H1 (cell line): ENCODE results near the gene ERH. TPM values are rescaled to one million over a fixed set of nuclear protein-coding genes. Genes with fewer than 3 reads are reported as not detected.

Source experiments
- BACH1 ChIP-seq: IDR thresholded peaks from 2 replicates; pipeline ENCODE4 v1.6.1; 2012; ENCODE audit warnings: low read length, improper control_type of control experiment
- KDM4A ChIP-seq: IDR thresholded peaks from one replicate; pipeline ENCODE4 v1.7.1; 2012; ENCODE audit warnings: low read depth, mild to moderate bottlenecking, moderate library complexity, low read length, inconsistent platforms; ENCODE audit not compliant: severe bottlenecking
- NRF1 ChIP-seq: IDR thresholded peaks from 2 replicates; pipeline ENCODE4 v1.6.1; 2011; ENCODE audit warnings: mild to moderate bottlenecking, low read depth, low read length, improper control_type of control experiment
- POU5F1 ChIP-seq: IDR thresholded peaks from 2 replicates; pipeline ENCODE4 v1.6.1; 2011; ENCODE audit warnings: low read depth, mild to moderate bottlenecking, low read length, moderate library complexity
- RXRA ChIP-seq: IDR thresholded peaks from 2 replicates; pipeline ENCODE4 v1.6.1; 2011; ENCODE audit warnings: low read depth, mild to moderate bottlenecking, low read length, moderate library complexity; ENCODE audit not compliant: insufficient read depth
- SP2 ChIP-seq: IDR thresholded peaks from 2 replicates; pipeline ENCODE4 v1.6.1; 2012; ENCODE audit warnings: mild to moderate bottlenecking, low read length, inconsistent platforms
- TBP ChIP-seq: IDR thresholded peaks from 2 replicates; pipeline ENCODE4 v1.6.1; 2011; ENCODE audit warnings: low read depth, low read length, improper control_type of control experiment
- YY1 ChIP-seq: IDR thresholded peaks from 2 replicates; pipeline ENCODE4 v1.6.1; 2011; ENCODE audit warnings: low read depth, mild to moderate bottlenecking, low read length
- polyA plus RNA-seq, 7 experiments: library from polyadenylated mRNA; depleted of rRNA in 3 of 7; stranded (reverse) in 5 of 7; unstranded in 2 of 7; fragments of >200 nt in 5 of 7; fragments of 200-250 nt in 2 of 7; gene quantifications; 1 replicate in 5 of 7; 2 replicates in 1 of 7; 4 replicates in 1 of 7; pipeline versions ENCODE4 v1.2.1 to v1.2.3, GENCODE V29; 2011 to 2013; ENCODE audit warnings: missing spikeins in 2 of 7, mixed read lengths in 2 of 7
- total RNA-seq: library from RNA; stranded (reverse); fragmentation: NEBNext Ultra II Directional; extraction: Animal tissue kit (Norgen Biotek cat#: 25700); gene quantifications from 2 replicates; pipeline ENCODE4 v1.2.1, GENCODE V29; 2021
- TF ChIP-seq, protein P1 (sequence below): fragments of 300-600 bp; sonication (generic); IDR thresholded peaks from 2 replicates; pipeline ENCODE4 v1.7.1; 2012; ENCODE audit warnings: low read length, moderate library complexity, mild to moderate bottlenecking, inconsistent platforms; ENCODE audit not compliant: insufficient replicate concordance
- TF ChIP-seq, protein P2 (sequence below): IDR thresholded peaks from 2 replicates; pipeline ENCODE4 v1.6.1; 2012; ENCODE audit warnings: inconsistent platforms

Gene ERH
- total and polyA plus RNA-seq, 2 of the 8 experiments (the other 6 are each of a cell fraction or from before 2014, with no cell fraction given): 329 to 454 TPM

DNA sequence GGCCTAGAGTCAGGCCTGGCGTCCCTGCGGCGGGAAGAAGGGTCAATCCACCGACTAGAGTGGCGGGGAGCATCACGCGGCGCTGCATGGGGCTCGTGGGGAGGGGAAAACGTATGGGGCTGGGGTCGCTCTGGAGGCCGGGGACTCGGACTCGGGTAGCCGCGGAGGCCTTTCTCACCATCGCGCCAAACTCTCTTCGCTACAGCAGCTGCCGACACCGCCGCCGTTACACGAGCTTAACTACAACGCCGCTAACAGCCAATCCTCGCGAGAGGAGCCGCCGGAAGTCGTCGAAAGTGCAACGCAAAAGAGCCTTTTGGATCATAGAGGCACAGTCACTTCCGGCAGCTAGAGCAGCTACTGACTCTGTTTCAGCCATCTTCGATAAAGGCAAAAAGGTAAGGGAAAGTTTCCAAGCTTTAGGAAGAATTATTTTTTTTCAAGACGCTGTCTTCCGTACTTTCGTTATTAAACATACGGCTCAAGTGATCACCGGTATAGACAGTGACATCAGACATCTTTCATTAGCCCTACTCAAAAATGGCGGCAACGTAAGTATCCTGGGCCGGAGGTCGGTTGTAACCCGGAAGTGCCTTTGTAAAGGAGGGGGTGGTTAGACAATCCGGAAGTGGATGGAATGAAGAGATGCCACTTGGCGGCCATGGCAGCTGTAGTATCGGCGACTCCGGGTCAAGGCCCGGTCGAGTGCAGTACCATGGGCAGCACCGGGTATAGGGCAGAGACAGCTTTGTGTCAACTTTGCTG lies at the start of gene ERH, which contains the start of gene SLC39A9 (continued):
- TF ChIP-seq, protein P1, sequence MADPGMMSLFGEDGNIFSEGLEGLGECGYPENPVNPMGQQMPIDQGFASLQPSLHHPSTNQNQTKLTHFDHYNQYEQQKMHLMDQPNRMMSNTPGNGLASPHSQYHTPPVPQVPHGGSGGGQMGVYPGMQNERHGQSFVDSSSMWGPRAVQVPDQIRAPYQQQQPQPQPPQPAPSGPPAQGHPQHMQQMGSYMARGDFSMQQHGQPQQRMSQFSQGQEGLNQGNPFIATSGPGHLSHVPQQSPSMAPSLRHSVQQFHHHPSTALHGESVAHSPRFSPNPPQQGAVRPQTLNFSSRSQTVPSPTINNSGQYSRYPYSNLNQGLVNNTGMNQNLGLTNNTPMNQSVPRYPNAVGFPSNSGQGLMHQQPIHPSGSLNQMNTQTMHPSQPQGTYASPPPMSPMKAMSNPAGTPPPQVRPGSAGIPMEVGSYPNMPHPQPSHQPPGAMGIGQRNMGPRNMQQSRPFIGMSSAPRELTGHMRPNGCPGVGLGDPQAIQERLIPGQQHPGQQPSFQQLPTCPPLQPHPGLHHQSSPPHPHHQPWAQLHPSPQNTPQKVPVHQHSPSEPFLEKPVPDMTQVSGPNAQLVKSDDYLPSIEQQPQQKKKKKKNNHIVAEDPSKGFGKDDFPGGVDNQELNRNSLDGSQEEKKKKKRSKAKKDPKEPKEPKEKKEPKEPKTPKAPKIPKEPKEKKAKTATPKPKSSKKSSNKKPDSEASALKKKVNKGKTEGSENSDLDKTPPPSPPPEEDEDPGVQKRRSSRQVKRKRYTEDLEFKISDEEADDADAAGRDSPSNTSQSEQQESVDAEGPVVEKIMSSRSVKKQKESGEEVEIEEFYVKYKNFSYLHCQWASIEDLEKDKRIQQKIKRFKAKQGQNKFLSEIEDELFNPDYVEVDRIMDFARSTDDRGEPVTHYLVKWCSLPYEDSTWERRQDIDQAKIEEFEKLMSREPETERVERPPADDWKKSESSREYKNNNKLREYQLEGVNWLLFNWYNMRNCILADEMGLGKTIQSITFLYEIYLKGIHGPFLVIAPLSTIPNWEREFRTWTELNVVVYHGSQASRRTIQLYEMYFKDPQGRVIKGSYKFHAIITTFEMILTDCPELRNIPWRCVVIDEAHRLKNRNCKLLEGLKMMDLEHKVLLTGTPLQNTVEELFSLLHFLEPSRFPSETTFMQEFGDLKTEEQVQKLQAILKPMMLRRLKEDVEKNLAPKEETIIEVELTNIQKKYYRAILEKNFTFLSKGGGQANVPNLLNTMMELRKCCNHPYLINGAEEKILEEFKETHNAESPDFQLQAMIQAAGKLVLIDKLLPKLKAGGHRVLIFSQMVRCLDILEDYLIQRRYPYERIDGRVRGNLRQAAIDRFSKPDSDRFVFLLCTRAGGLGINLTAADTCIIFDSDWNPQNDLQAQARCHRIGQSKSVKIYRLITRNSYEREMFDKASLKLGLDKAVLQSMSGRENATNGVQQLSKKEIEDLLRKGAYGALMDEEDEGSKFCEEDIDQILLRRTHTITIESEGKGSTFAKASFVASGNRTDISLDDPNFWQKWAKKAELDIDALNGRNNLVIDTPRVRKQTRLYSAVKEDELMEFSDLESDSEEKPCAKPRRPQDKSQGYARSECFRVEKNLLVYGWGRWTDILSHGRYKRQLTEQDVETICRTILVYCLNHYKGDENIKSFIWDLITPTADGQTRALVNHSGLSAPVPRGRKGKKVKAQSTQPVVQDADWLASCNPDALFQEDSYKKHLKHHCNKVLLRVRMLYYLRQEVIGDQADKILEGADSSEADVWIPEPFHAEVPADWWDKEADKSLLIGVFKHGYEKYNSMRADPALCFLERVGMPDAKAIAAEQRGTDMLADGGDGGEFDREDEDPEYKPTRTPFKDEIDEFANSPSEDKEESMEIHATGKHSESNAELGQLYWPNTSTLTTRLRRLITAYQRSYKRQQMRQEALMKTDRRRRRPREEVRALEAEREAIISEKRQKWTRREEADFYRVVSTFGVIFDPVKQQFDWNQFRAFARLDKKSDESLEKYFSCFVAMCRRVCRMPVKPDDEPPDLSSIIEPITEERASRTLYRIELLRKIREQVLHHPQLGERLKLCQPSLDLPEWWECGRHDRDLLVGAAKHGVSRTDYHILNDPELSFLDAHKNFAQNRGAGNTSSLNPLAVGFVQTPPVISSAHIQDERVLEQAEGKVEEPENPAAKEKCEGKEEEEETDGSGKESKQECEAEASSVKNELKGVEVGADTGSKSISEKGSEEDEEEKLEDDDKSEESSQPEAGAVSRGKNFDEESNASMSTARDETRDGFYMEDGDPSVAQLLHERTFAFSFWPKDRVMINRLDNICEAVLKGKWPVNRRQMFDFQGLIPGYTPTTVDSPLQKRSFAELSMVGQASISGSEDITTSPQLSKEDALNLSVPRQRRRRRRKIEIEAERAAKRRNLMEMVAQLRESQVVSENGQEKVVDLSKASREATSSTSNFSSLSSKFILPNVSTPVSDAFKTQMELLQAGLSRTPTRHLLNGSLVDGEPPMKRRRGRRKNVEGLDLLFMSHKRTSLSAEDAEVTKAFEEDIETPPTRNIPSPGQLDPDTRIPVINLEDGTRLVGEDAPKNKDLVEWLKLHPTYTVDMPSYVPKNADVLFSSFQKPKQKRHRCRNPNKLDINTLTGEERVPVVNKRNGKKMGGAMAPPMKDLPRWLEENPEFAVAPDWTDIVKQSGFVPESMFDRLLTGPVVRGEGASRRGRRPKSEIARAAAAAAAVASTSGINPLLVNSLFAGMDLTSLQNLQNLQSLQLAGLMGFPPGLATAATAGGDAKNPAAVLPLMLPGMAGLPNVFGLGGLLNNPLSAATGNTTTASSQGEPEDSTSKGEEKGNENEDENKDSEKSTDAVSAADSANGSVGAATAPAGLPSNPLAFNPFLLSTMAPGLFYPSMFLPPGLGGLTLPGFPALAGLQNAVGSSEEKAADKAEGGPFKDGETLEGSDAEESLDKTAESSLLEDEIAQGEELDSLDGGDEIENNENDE: no peak
- TF ChIP-seq KDM4A (peak; percentile 54), YY1 (peak; percentile 98), TBP (peak; percentile 93), BACH1 (no peak), SP2 (peak; percentile 70; the same call in 1 of the 2 replicates), RXRA (no peak), NRF1 (no peak), POU5F1 (0 out of 2 replicates have a peak, but pooled peaks have one; percentile 8)
- TF ChIP-seq, protein P2, sequence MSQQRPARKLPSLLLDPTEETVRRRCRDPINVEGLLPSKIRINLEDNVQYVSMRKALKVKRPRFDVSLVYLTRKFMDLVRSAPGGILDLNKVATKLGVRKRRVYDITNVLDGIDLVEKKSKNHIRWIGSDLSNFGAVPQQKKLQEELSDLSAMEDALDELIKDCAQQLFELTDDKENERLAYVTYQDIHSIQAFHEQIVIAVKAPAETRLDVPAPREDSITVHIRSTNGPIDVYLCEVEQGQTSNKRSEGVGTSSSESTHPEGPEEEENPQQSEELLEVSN: no peak; the same call in 1 of the 2 replicates
